ENCODE measurements around the gene PPIH. TPM values are rescaled to one million over a fixed set of nuclear protein-coding genes. Genes with fewer than 3 reads are reported as not detected.

Gene PPIH
- total and polyA plus RNA-seq, 4 donors = 7.9 to 16.3 (median 13.0) TPM

DNA sequence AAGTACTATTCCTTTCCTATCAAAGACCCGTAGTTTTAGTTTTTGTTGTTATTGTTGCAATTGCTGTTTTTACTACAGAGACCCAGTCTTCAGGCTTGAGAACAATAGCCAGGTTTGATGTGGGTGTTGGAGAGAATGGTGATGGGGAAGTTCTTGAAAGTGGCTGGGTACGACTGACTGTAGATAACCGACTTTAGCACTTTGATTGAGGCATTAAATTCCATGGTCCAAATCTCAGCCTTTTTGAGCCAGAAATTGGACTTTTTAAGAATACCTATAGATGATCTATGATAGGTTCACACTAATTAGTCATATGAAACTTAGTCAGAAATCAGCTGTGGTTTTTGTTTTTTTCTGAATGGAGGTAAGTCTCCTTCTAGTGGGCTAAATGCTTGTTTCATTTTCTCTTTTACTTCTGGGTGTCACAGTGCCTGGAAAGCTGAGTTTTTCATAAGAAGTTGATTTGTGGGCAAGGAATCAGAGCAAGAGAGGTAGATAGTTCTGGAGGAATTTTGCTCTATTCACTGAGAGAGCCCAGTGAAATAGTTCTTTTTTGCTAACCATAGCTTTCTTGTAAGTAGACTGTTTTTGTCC, 2.8 kb downstream of the PPIH start (continued):
- TF ChIP-seq, protein P1, sequence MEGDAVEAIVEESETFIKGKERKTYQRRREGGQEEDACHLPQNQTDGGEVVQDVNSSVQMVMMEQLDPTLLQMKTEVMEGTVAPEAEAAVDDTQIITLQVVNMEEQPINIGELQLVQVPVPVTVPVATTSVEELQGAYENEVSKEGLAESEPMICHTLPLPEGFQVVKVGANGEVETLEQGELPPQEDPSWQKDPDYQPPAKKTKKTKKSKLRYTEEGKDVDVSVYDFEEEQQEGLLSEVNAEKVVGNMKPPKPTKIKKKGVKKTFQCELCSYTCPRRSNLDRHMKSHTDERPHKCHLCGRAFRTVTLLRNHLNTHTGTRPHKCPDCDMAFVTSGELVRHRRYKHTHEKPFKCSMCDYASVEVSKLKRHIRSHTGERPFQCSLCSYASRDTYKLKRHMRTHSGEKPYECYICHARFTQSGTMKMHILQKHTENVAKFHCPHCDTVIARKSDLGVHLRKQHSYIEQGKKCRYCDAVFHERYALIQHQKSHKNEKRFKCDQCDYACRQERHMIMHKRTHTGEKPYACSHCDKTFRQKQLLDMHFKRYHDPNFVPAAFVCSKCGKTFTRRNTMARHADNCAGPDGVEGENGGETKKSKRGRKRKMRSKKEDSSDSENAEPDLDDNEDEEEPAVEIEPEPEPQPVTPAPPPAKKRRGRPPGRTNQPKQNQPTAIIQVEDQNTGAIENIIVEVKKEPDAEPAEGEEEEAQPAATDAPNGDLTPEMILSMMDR (IDR thresholded peaks at IDR 0.05; ENCODE audit: low read depth, low read length, missing input control) = no peak
- no peak for TF ChIP-seq FOXA1 (IDR thresholded peaks at IDR 0.05)
- TF ChIP-seq JUND (IDR thresholded peaks at IDR 0.05) = no peak
- TF ChIP-seq SP1 (IDR thresholded peaks at IDR 0.05) = no peak

DNA sequence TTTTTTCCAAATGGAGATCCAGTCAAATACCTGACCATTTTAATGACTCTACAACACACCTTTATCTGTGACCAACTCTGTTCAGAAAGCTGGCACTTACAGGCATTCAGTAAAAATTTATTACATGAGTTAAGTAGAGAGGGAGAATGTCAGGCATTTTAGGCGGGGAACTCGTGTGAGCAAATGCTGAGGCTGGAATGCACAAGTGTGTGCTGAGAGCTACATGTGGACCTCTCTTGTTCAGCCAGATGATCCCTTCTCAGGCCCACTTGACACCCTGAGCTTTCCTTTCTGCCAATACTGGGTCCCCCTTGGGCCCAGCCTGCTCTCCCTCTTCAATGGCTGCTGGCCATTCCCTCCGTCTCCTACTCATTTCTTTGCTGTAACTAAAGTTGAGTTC, 11.7 kb downstream of the PPIH start:
- Histone ChIP-seq H3K9me3 (ENCODE audit: control insufficient read depth in 4 of 4, low read length in 3 of 4) (no peaks in the 10 kb centered on the region), H3K4me1 (ENCODE audit: control insufficient read depth in 4 of 4, insufficient read depth in 4 of 4, low read length in 3 of 4) (peaks cover 0 to 6% (median 3%) of the 10 kb centered on the region in 4 donors), H3K9ac (ENCODE audit: low read depth in 1 of 2, low read length in 2 of 2) (no peak overlapping the region), H3K27ac (ENCODE audit: low read depth in 1 of 2, low read length in 2 of 2) (no peak overlapping the region), H3K36me3 (ENCODE audit: control insufficient read depth in 4 of 4, insufficient read depth in 3 of 4, low read depth in 1 of 4, low read length in 3 of 4) (peaks cover 2 to 36% (median 27%) of the 10 kb centered on the region in 4 donors), H3K27me3 (ENCODE audit: control insufficient read depth in 4 of 4, insufficient read depth in 4 of 4, low read length in 3 of 4) (no peaks in the 10 kb centered on the region), H3K4me3 (ENCODE audit: low read depth in 1 of 3, low read length in 3 of 3) (no peak overlapping the region)
- WGBS = 94% methylated on average over 3 of the region's 3 CpGs
- no peak for TF ChIP-seq FOXA1 (IDR thresholded peaks at IDR 0.05)
- no peak for TF ChIP-seq SP1 (IDR thresholded peaks at IDR 0.05)
- no peak for TF ChIP-seq RXRA (IDR thresholded peaks at IDR 0.05)
- TF ChIP-seq, protein P2, sequence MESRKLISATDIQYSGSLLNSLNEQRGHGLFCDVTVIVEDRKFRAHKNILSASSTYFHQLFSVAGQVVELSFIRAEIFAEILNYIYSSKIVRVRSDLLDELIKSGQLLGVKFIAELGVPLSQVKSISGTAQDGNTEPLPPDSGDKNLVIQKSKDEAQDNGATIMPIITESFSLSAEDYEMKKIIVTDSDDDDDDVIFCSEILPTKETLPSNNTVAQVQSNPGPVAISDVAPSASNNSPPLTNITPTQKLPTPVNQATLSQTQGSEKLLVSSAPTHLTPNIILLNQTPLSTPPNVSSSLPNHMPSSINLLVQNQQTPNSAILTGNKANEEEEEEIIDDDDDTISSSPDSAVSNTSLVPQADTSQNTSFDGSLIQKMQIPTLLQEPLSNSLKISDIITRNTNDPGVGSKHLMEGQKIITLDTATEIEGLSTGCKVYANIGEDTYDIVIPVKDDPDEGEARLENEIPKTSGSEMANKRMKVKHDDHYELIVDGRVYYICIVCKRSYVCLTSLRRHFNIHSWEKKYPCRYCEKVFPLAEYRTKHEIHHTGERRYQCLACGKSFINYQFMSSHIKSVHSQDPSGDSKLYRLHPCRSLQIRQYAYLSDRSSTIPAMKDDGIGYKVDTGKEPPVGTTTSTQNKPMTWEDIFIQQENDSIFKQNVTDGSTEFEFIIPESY (IDR thresholded peaks at IDR 0.05) = no peak
- TF ChIP-seq, protein P3, sequence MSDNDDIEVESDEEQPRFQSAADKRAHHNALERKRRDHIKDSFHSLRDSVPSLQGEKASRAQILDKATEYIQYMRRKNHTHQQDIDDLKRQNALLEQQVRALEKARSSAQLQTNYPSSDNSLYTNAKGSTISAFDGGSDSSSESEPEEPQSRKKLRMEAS (IDR thresholded peaks at IDR 0.05) = no peak
- TF ChIP-seq HNF4A (conservative IDR thresholded peaks at IDR 0.05) = no peak
- no peak for TF ChIP-seq TAF1 (conservative IDR thresholded peaks at IDR 0.05)
- no peak for DNase-seq (ENCODE audit: low spot score)

DNA sequence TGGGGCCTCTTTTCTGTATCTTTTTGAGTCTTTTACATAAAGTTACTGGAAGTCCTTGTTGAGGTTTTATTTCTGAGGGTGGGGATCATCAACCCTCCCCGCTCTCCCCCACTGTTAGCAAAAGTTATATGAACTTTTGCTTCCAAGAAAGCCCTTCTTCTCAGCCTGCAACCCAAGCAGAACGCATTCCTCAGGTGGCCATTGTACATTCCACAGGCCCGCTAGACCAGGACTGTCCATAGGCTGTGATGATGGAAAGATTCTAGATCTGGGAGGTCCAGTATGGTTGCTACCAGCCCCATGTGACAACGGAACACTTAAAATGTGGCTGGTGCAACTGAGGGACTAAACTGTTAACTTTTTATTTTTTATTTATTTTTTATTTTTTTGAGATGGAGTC, 12.2 kb downstream of the PPIH start:
- H3K4me3 ChIP-seq (ENCODE audit: low read depth in 1 of 3, low read length in 3 of 3) = no peak overlapping the region
- H3K27me3 ChIP-seq (ENCODE audit: control insufficient read depth in 4 of 4, insufficient read depth in 4 of 4, low read length in 3 of 4) = no peaks in the 10 kb centered on the region
- H3K9me3 ChIP-seq (ENCODE audit: control insufficient read depth in 4 of 4, low read length in 3 of 4) = no peaks in the 10 kb centered on the region
- no peak overlapping the region for H3K27ac ChIP-seq (ENCODE audit: low read depth in 1 of 2, low read length in 2 of 2)
- no peak overlapping the region for H3K9ac ChIP-seq (ENCODE audit: low read depth in 1 of 2, low read length in 2 of 2)
- peaks cover 2 to 35% (median 28%) of the 10 kb centered on the region in 4 donors for H3K36me3 ChIP-seq (ENCODE audit: control insufficient read depth in 4 of 4, insufficient read depth in 3 of 4, low read depth in 1 of 4, low read length in 3 of 4)
- peaks cover 0 to 6% (median 3%) of the 10 kb centered on the region in 4 donors for H3K4me1 ChIP-seq (ENCODE audit: control insufficient read depth in 4 of 4, insufficient read depth in 4 of 4, low read length in 3 of 4)
- no peak for DNase-seq (ENCODE audit: low spot score)
- WGBS = 99% methylated on average over 4 of the region's 4 CpGs
- TF ChIP-seq, protein P4, sequence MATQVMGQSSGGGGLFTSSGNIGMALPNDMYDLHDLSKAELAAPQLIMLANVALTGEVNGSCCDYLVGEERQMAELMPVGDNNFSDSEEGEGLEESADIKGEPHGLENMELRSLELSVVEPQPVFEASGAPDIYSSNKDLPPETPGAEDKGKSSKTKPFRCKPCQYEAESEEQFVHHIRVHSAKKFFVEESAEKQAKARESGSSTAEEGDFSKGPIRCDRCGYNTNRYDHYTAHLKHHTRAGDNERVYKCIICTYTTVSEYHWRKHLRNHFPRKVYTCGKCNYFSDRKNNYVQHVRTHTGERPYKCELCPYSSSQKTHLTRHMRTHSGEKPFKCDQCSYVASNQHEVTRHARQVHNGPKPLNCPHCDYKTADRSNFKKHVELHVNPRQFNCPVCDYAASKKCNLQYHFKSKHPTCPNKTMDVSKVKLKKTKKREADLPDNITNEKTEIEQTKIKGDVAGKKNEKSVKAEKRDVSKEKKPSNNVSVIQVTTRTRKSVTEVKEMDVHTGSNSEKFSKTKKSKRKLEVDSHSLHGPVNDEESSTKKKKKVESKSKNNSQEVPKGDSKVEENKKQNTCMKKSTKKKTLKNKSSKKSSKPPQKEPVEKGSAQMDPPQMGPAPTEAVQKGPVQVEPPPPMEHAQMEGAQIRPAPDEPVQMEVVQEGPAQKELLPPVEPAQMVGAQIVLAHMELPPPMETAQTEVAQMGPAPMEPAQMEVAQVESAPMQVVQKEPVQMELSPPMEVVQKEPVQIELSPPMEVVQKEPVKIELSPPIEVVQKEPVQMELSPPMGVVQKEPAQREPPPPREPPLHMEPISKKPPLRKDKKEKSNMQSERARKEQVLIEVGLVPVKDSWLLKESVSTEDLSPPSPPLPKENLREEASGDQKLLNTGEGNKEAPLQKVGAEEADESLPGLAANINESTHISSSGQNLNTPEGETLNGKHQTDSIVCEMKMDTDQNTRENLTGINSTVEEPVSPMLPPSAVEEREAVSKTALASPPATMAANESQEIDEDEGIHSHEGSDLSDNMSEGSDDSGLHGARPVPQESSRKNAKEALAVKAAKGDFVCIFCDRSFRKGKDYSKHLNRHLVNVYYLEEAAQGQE (IDR thresholded peaks at IDR 0.05) = no peak
- TF ChIP-seq, protein P5, sequence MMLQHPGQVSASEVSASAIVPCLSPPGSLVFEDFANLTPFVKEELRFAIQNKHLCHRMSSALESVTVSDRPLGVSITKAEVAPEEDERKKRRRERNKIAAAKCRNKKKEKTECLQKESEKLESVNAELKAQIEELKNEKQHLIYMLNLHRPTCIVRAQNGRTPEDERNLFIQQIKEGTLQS (IDR thresholded peaks at IDR 0.05) = no peak
- TF ChIP-seq, protein P3 (IDR thresholded peaks at IDR 0.05) = no peak
- TF ChIP-seq RXRA (IDR thresholded peaks at IDR 0.05) = no peak
- TF ChIP-seq GABPA (IDR thresholded peaks at IDR 0.05 in 1 of 2, conservative IDR thresholded peaks at IDR 0.05 in 1 of 2) = no peak

Data from liver (tissue), 9 donors.